Neutrophil (primary cell): ENCODE data around the gene C3orf49.

Experiments used
- H3K27ac ChIP-seq: fragments of 200-600 bp; sonication (generic); 2 replicates; pipeline ENCODE4 v1.5.1; 2016; ENCODE audit warnings: mild to moderate bottlenecking, moderate library complexity
- H3K27me3 ChIP-seq: fragments of 200-600 bp; sonication (generic); 2 replicates; pipeline ENCODE4 v1.6.0; 2016; ENCODE audit warnings: mild to moderate bottlenecking
- H3K36me3 ChIP-seq: fragments of 200-600 bp; sonication (generic); 2 replicates; pipeline ENCODE4 v1.5.1; 2017
- H3K4me1 ChIP-seq, 2 experiments: fragments of 200-600 bp in 1 of 2; sonication (generic) in 1 of 2; 1 replicate in 1 of 2; 2 replicates in 1 of 2; pipeline versions ENCODE4 v1.5.1 to v1.6.1; 2013 to 2016; ENCODE audit warnings: low read depth in 1 of 2, low read length in 1 of 2, mild to moderate bottlenecking in 1 of 2, moderate library complexity in 1 of 2; ENCODE audit not compliant: control insufficient read depth in 1 of 2, insufficient read depth in 1 of 2
- H3K4me3 ChIP-seq, 2 experiments: fragments of 200-600 bp in 1 of 2; sonication (generic) in 1 of 2; 1 replicate in 1 of 2; 2 replicates in 1 of 2; pipeline ENCODE4 v1.5.1; 2013 to 2016; ENCODE audit warnings: low read depth in 1 of 2, low read length in 1 of 2, mild to moderate bottlenecking in 1 of 2, moderate library complexity in 1 of 2
- H3K9me3 ChIP-seq: fragments of 200-600 bp; sonication (generic); 2 replicates; pipeline ENCODE4 v1.5.1; 2016
- TF ChIP-seq, protein P1 (sequence below): fragments of 200-600 bp; sonication (generic); IDR thresholded peaks from 2 replicates; pipeline ENCODE4 v1.5.1; 2016; ENCODE audit warnings: antibody characterized with exemption

Gene C3orf49

DNA sequence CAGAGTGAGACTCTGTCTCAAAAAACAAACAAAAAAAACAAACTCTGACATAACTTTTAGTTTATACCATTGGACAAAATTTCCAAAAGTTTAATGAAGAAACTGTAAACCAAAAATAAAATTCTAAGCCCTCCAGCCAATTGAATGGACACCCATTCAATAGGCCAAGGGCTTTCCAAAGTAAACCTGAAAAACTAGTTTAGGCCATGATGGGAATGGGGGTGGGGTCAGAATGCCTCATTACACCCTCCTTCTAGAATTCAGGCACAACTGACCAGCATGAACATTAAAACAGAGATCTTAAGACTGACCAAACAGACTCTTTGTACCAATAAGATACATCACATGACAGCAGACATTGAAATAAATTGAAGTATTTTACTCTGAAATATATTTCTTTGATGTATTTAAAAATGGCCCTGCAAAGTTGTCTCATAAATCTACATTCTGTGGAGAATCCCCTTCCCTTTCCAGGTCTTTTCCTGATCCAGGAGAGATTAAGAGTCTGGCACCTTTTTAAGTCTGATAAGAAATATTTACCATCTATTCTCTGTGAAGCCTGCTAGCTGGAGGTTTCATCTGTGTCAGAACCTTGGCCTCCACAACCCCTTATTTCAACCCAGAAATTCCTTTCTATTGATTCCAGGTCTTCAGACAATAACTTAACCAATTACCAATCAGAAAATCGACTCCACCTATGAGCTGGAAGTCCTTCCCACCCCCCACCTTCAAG is 28.8 kb downstream of the C3orf49 start:
- Histone ChIP-seq H3K9me3 (no peaks in the 10 kb centered on the region), H3K36me3 (no peaks in the 10 kb centered on the region), H3K27me3 (no peaks in the 10 kb centered on the region), H3K4me1 (no peaks in the 10 kb centered on the region), H3K4me3 (no peak overlapping the region), H3K27ac (no peak overlapping the region)
- TF ChIP-seq, protein P1, sequence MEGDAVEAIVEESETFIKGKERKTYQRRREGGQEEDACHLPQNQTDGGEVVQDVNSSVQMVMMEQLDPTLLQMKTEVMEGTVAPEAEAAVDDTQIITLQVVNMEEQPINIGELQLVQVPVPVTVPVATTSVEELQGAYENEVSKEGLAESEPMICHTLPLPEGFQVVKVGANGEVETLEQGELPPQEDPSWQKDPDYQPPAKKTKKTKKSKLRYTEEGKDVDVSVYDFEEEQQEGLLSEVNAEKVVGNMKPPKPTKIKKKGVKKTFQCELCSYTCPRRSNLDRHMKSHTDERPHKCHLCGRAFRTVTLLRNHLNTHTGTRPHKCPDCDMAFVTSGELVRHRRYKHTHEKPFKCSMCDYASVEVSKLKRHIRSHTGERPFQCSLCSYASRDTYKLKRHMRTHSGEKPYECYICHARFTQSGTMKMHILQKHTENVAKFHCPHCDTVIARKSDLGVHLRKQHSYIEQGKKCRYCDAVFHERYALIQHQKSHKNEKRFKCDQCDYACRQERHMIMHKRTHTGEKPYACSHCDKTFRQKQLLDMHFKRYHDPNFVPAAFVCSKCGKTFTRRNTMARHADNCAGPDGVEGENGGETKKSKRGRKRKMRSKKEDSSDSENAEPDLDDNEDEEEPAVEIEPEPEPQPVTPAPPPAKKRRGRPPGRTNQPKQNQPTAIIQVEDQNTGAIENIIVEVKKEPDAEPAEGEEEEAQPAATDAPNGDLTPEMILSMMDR = no peak

DNA sequence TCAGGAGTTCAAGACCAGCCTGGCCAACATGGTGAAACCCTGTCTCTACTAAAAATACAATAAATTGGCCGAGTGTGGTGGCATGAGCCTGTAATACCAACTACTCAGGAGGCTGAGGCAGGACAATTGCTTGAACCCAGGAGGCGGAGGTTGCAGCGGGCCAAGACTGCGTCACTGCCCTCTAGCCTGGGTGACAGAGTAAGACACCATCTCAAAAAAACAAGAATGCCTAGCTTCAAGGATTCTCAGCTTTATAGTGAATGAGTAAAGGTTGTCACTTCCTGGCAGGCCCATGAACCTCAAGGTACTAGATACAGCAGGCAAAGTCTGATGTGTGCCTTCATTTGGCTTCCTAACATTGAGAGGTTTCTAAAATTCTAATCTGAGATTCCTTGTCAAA is 30.1 kb downstream of the C3orf49 start:
- no peak overlapping the region for H3K27ac ChIP-seq

DNA sequence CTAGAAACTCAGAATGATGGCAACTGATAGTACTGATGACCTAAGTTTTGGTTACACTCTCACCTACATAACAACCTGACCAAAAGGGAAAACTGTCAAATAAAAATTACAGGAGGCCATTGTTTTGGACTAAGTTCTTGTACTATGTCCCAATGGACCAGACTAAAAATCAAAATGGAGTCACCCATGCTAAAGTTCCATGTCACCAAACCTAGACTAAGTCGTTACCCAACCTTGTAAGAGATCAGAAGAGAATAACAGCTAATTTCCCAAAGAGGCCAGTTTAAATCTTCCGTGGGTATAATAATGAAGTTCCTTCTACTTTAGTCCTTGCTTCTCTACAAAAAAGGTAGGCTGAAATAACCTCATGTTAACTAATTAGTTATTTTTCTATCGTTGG is 32.2 kb downstream of the C3orf49 start:
- peaks cover 4 to 9% of the 10 kb centered on the region in 2 experiments for H3K4me1 ChIP-seq
- H3K27ac ChIP-seq = no peak overlapping the region
- H3K36me3 ChIP-seq = no peaks in the 10 kb centered on the region
- H3K4me3 ChIP-seq = no peak overlapping the region
- H3K27me3 ChIP-seq = no peaks in the 10 kb centered on the region
- H3K9me3 ChIP-seq = no peaks in the 10 kb centered on the region
- TF ChIP-seq, protein P1 = no peak

More for the DNA sequence above, 30.1 kb downstream of the C3orf49 start:
- Histone ChIP-seq H3K9me3 (no peaks in the 10 kb centered on the region), H3K4me1 (no peaks in the 10 kb centered on the region), H3K4me3 (no peak overlapping the region), H3K36me3 (no peaks in the 10 kb centered on the region), H3K27me3 (no peaks in the 10 kb centered on the region)
- TF ChIP-seq, protein P1 = no peak

DNA sequence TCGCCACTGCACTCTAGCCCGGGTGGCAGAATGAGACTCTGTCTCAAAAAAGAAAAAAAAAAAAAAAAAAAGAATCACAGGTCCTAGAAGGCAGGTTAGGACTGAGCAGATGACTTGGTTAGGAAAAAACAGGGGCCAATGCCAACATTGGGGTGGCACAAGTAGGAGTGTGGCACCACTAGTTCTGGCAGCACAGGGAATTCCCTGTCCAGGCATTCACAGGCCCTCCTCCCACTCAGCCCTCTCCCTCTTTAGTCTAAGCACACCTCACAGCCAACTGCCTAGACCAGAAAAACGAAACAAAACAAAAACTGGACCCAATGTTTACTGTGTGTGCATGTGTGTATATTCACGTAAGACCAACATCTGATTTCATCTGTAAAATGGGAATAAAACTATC is 34.0 kb downstream of the C3orf49 start:
- no peaks in the 10 kb centered on the region for H3K27me3 ChIP-seq

DNA sequence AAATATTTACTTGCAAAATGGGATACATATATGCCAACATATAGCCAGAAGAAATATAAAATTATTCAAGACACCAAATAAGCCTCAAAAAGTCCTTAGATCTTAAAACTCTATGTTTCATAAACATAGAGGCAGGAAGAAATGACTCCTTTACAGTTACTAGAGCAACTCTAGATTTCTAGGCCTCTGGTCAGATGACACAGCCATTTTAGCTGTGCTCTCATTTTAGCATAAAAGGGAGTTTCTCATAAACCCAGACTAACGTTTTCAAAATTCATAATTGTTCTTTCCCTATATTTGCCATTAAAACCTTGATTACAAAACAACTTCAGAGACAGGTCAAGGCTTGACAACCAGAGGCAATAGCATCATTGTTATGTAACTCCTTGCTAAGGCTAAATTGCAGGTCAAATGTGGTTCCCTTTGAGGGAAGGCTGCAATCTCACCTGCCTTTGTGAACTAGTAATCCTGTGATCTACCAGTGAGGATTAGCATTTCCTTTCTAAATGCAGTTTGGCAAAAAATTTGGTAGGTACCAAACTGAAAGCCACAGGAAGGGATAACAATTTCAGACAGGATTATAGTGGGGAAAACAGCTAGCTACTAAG is 36.3 kb downstream of the C3orf49 start:
- H3K9me3 ChIP-seq = no peaks in the 10 kb centered on the region
- H3K36me3 ChIP-seq = no peaks in the 10 kb centered on the region
- H3K27me3 ChIP-seq = no peaks in the 10 kb centered on the region
- TF ChIP-seq, protein P1 = no peak
- peak overlapping the region; percentile 47 for H3K27ac ChIP-seq
- peaks cover 4 to 9% of the 10 kb centered on the region in 2 experiments for H3K4me1 ChIP-seq
- H3K4me3 ChIP-seq = no peak overlapping the region

More for the DNA sequence above, 34.0 kb downstream of the C3orf49 start:
- TF ChIP-seq, protein P1 = no peak
- no peak overlapping the region for H3K4me3 ChIP-seq
- H3K4me1 ChIP-seq = peaks cover 4 to 9% of the 10 kb centered on the region in 2 experiments
- H3K36me3 ChIP-seq = no peaks in the 10 kb centered on the region
- no peaks in the 10 kb centered on the region for H3K9me3 ChIP-seq
- H3K27ac ChIP-seq = no peak overlapping the region
